Progenitor cell of endocrine pancreas (in vitro differentiated cells): ENCODE data around the gene AMH. TPM values are rescaled to one million over a fixed set of nuclear protein-coding genes. Genes with fewer than 3 reads are reported as not detected.
"Not testable (repeated sequence)": the region's sequence is repeated elsewhere in the genome, so short reads cannot be mapped to it uniquely, and the experiment has no call there.

Source experiments
- DNase-seq: peaks from one replicate; pipeline ENCODE4 v3.0.0; 2021; ENCODE audit warnings: low spot score; ENCODE audit not compliant: unreplicated experiment
- H3K27ac Mint-ChIP-seq: 2 replicates; pipeline ENCODE4 v1.8.0; 2021; ENCODE audit warnings: mild to moderate bottlenecking, moderate library complexity, mixed read lengths
- H3K27me3 Mint-ChIP-seq: 2 replicates; pipeline ENCODE4 v1.8.0; 2021; ENCODE audit warnings: mixed read lengths
- H3K36me3 Mint-ChIP-seq: 2 replicates; pipeline ENCODE4 v1.8.0; 2022; ENCODE audit warnings: mixed read lengths; ENCODE audit not compliant: insufficient read depth
- H3K4me1 Mint-ChIP-seq: 2 replicates; pipeline ENCODE4 v1.8.0; 2021; ENCODE audit warnings: low read depth, mixed read lengths
- H3K4me3 Mint-ChIP-seq: 2 replicates; pipeline ENCODE4 v1.8.0; 2021; ENCODE audit warnings: low read depth, mild to moderate bottlenecking, moderate library complexity, mixed read lengths
- H3K9me3 Mint-ChIP-seq: 2 replicates; pipeline ENCODE4 v1.8.0; 2021; ENCODE audit warnings: low read depth, mixed read lengths
- CTCF ChIP-seq: fragments of 200-600 bp; sonication (generic); IDR thresholded peaks from one replicate; pipeline ENCODE4 v1.5.0; 2021; ENCODE audit warnings: antibody characterized with exemption, mild to moderate bottlenecking; ENCODE audit not compliant: unreplicated experiment
- total RNA-seq: library from RNA; stranded (reverse); gene quantifications from 2 replicates; pipeline ENCODE4 v1.2.1, GENCODE V29; 2021

Gene AMH
- total RNA-seq, 1 donor from 2014 or later = 58.4 TPM

- Mint-ChIP-seq H3K36me3 (peaks cover 2% of the 10 kb centered on the region), H3K27ac (no peak overlapping the region), H3K4me3 (no peak overlapping the region), H3K9me3 (no peaks in the 10 kb centered on the region), H3K27me3 (peaks cover 21% of the 10 kb centered on the region), H3K4me1 (peaks cover 2% of the 10 kb centered on the region)
- TF ChIP-seq CTCF = no peak
- DNase-seq = no peak
Observed at GRCh38 chr19:2280633-2281264, 31.6 kb downstream of the AMH start.

DNA sequence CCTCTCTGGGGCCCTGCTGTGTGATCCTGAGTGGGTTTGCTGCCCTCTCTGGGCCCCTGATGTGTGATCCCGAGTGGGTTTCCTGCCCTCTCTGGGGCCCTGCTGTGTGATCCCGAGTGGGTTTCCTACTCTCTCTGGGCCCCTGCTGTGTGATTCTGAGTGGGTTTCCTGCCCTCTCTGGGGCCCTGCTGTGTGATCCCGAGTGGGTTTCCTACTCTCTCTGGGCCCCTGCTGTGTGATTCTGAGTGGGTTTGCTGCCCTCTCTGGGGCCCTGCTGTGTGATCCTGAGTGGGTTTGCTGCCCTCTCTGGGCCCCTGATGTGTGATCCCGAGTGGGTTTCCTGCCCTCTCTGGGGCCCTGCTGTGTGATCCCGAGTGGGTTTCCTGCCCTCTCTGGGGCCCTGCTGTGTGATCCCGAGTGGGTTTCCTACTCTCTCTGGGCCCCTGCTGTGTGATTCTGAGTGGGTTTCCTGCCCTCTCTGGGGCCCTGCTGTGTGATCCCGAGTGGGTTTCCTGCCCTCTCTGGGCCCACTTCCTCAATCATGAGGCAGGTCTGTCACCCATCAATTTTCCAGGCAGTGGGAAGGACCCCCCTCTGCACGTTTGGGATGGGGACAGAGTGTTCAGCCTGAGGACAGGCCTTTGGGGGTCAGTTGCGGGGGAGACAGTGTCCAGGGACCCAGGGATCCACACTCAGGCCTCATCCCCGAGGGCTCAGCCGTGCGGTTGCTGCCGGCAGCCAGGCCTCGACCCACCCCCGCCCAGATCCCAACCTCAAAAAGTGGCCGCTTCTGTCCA lies 32.3 kb downstream of the AMH start:
- peaks cover 26% of the 10 kb centered on the region for H3K27me3 Mint-ChIP-seq
- not testable (repeated sequence) for H3K36me3 Mint-ChIP-seq, H3K4me3 Mint-ChIP-seq, H3K27ac Mint-ChIP-seq, H3K9me3 Mint-ChIP-seq, H3K4me1 Mint-ChIP-seq, DNase-seq

- H3K9me3 Mint-ChIP-seq = no peaks in the 10 kb centered on the region
- no peak within 1 kb of the TSS for H3K4me3 Mint-ChIP-seq
- no peak for DNase-seq
- H3K27me3 Mint-ChIP-seq = peaks cover 30% of the 10 kb centered on the region
- H3K36me3 Mint-ChIP-seq = no peaks in the 10 kb centered on the region
- H3K27ac Mint-ChIP-seq = no peak within 1 kb of the TSS
- TF ChIP-seq CTCF = no peak
- H3K4me1 Mint-ChIP-seq = peaks cover 2% of the 10 kb centered on the region
Observed at GRCh38 chr19:2282062-2282861, 33.1 kb downstream of the AMH start, which contains the start of gene PEAK3. Gene PEAK3, minus strand, starts transcription at chr19:2282175. Its CDS starts 1,244 bp downstream, at chr19:2280931.

GRCh38 chr19:2282862-2283237 lies 33.7 kb downstream of the AMH start:
- no peak for DNase-seq
- Mint-ChIP-seq H3K36me3 (no peaks in the 10 kb centered on the region), H3K27ac (no peak overlapping the region), H3K4me3 (no peak overlapping the region), H3K4me1 (peaks cover 2% of the 10 kb centered on the region), H3K27me3 (peaks cover 36% of the 10 kb centered on the region), H3K9me3 (no peaks in the 10 kb centered on the region)
- TF ChIP-seq CTCF = no peak

GRCh38 chr19:2283835-2284507 lies 34.8 kb downstream of the AMH start:
- no peaks in the 10 kb centered on the region for H3K36me3 Mint-ChIP-seq
- TF ChIP-seq CTCF = no peak
- H3K9me3 Mint-ChIP-seq = no peaks in the 10 kb centered on the region
- H3K4me3 Mint-ChIP-seq = no peak overlapping the region
- H3K27ac Mint-ChIP-seq = no peak overlapping the region
- H3K27me3 Mint-ChIP-seq = peaks cover 47% of the 10 kb centered on the region
- DNase-seq = no peak
- peaks cover 4% of the 10 kb centered on the region for H3K4me1 Mint-ChIP-seq
